Neural progenitor cell (in vitro differentiated cells): ENCODE measurements around the gene GAB3. TPM values are rescaled to one million over a fixed set of nuclear protein-coding genes. Genes with fewer than 3 reads are reported as not detected.

Experiments
- DNase-seq: peaks from one replicate; pipeline ENCODE4 v3.0.0-alpha.2; 2016; ENCODE audit warnings: low spot score
- H2AFZ ChIP-seq: fragments of 200-600 bp; sonication (generic); replicated peaks from 2 replicates; pipeline ENCODE4 v1.6.1; 2016; ENCODE audit warnings: antibody characterized with exemption
- H3F3A ChIP-seq: fragments of 200-600 bp; sonication (generic); 2 replicates; pipeline ENCODE4 v1.6.1; 2016; ENCODE audit warnings: antibody characterized with exemption, low read depth
- H3K27ac ChIP-seq: fragments of 200-600 bp; sonication (generic); 2 replicates; pipeline ENCODE4 v1.5.1; 2016; ENCODE audit warnings: mild to moderate bottlenecking
- H3K27me3 ChIP-seq: fragments of 200-600 bp; sonication (generic); 2 replicates; pipeline ENCODE4 v1.6.1; 2016; ENCODE audit warnings: mild to moderate bottlenecking, moderate library complexity
- H3K36me3 ChIP-seq: fragments of 200-600 bp; sonication (generic); 2 replicates; pipeline ENCODE4 v1.5.1; 2016
- H3K4me1 ChIP-seq: fragments of 200-600 bp; sonication (generic); 2 replicates; pipeline ENCODE4 v1.6.1; 2016; ENCODE audit warnings: mixed run types
- H3K4me2 ChIP-seq: fragments of 200-600 bp; sonication (generic); 2 replicates; pipeline ENCODE4 v1.6.1; 2016
- H3K4me3 ChIP-seq: fragments of 200-600 bp; sonication (generic); 2 replicates; pipeline ENCODE4 v1.5.1; 2016
- H3K79me2 ChIP-seq: fragments of 200-600 bp; sonication (generic); 2 replicates; pipeline ENCODE4 v1.6.1; 2016; ENCODE audit warnings: low read depth
- H3K9ac ChIP-seq: fragments of 200-600 bp; sonication (generic); 2 replicates; pipeline ENCODE4 v1.6.1; 2016
- H3K9me3 ChIP-seq: fragments of 200-600 bp; sonication (generic); 2 replicates; pipeline ENCODE4 v1.5.1; 2016; ENCODE audit warnings: low read depth
- H4K20me1 ChIP-seq: fragments of 200-600 bp; sonication (generic); 2 replicates; pipeline ENCODE4 v1.6.1; 2016; ENCODE audit warnings: low read depth
- H3K27ac Mint-ChIP-seq: 3 replicates; pipeline ENCODE4 v1.8.0; 2021; ENCODE audit warnings: mixed read lengths
- H3K27me3 Mint-ChIP-seq: 2 replicates; pipeline ENCODE4 v1.8.0; 2022; ENCODE audit warnings: low read depth, mild to moderate bottlenecking, inconsistent platforms, moderate library complexity, mixed read lengths; ENCODE audit not compliant: insufficient read depth
- H3K36me3 Mint-ChIP-seq: 3 replicates; pipeline ENCODE4 v1.8.0; 2021; ENCODE audit warnings: mixed read lengths
- H3K4me1 Mint-ChIP-seq: 3 replicates; pipeline ENCODE4 v1.8.0; 2021; ENCODE audit warnings: mixed read lengths
- H3K4me3 Mint-ChIP-seq: 3 replicates; pipeline ENCODE4 v1.8.0; 2021; ENCODE audit warnings: mild to moderate bottlenecking, moderate library complexity, mixed read lengths
- H3K9me3 Mint-ChIP-seq: 3 replicates; pipeline ENCODE4 v1.8.0; 2020; ENCODE audit warnings: mixed read lengths
- CTCF ChIP-seq: fragments of 200-600 bp; sonication (generic); IDR thresholded peaks from 2 replicates; pipeline ENCODE4 v1.5.1; 2017; ENCODE audit warnings: antibody characterized with exemption, mild to moderate bottlenecking
- EZH2 ChIP-seq: fragments of 200-600 bp; sonication (generic); IDR thresholded peaks from 2 replicates; pipeline ENCODE4 v1.6.1; 2017; ENCODE audit warnings: antibody characterized with exemption, mild to moderate bottlenecking, moderate library complexity
- EZH2phosphoT487 ChIP-seq: fragments of 200-600 bp; sonication (generic); IDR thresholded peaks from 2 replicates; pipeline ENCODE4 v1.6.1; 2017; ENCODE audit warnings: antibody characterized with exemption
- total RNA-seq: library from RNA; depleted of rRNA; stranded (reverse); fragments of >200 nt; gene quantifications from 2 replicates; pipeline ENCODE4 v1.2.3, GENCODE V29; 2015; ENCODE audit warnings: low replicate concordance

The GAB3 gene
- total RNA-seq, 1 donor from 2014 or later: not detected

GRCh38 chrX:154791467-154791866 is 40.6 kb upstream of the GAB3 start:
- Histone ChIP-seq H3K4me2 (no peak overlapping the region), H3F3A (no peaks in the 10 kb centered on the region), H4K20me1 (no peaks in the 10 kb centered on the region), H3K9me3 (peaks cover 5% of the 10 kb centered on the region), H3K4me1 (no peaks in the 10 kb centered on the region), H3K9ac (no peak overlapping the region), H3K79me2 (no peaks in the 10 kb centered on the region), H2AFZ (no peak overlapping the region), H3K4me3 (no peak overlapping the region), H3K36me3 (no peaks in the 10 kb centered on the region), H3K27me3 (peaks cover 32% of the 10 kb centered on the region), H3K27ac (no peak overlapping the region)
- DNase-seq: no peak
- TF ChIP-seq EZH2phosphoT487 (no peak), CTCF (no peak), EZH2 (no peak)
- peaks cover 11% of the 10 kb centered on the region for H3K27me3 Mint-ChIP-seq
- H3K4me3 Mint-ChIP-seq: no peak overlapping the region
- H3K27ac Mint-ChIP-seq: no peak overlapping the region
- no peaks in the 10 kb centered on the region for H3K4me1 Mint-ChIP-seq
- H3K9me3 Mint-ChIP-seq: peaks cover 10% of the 10 kb centered on the region
- peaks cover 8% of the 10 kb centered on the region for H3K36me3 Mint-ChIP-seq

- H3K4me2 ChIP-seq: no peak overlapping the region
- Mint-ChIP-seq H3K27me3 (peaks cover 4% of the 10 kb centered on the region), H3K27ac (no peak overlapping the region), H3K9me3 (peaks cover 13% of the 10 kb centered on the region), H3K36me3 (peaks cover 18% of the 10 kb centered on the region), H3K4me1 (no peaks in the 10 kb centered on the region), H3K4me3 (no peak overlapping the region)
- H3K9ac ChIP-seq: no peak overlapping the region
- no peaks in the 10 kb centered on the region for H3K27me3 ChIP-seq
- no peaks in the 10 kb centered on the region for H3K4me1 ChIP-seq
- no peak overlapping the region for H3K27ac ChIP-seq
- no peak for DNase-seq
- no peaks in the 10 kb centered on the region for H3K36me3 ChIP-seq
- no peak overlapping the region for H2AFZ ChIP-seq
- no peaks in the 10 kb centered on the region for H4K20me1 ChIP-seq
- H3K79me2 ChIP-seq: no peaks in the 10 kb centered on the region
- TF ChIP-seq CTCF: no peak
- TF ChIP-seq EZH2phosphoT487: no peak
- TF ChIP-seq EZH2: no peak
- no peak overlapping the region for H3K4me3 ChIP-seq
- no peaks in the 10 kb centered on the region for H3F3A ChIP-seq
- peaks cover 5% of the 10 kb centered on the region for H3K9me3 ChIP-seq
These were observed 34.8 kb upstream of the GAB3 start for GRCh38 chrX:154785716-154786115.

- Mint-ChIP-seq H3K9me3 (peaks cover 10% of the 10 kb centered on the region), H3K4me3 (no peak overlapping the region), H3K27ac (no peak overlapping the region), H3K36me3 (peaks cover 12% of the 10 kb centered on the region), H3K27me3 (peaks cover 4% of the 10 kb centered on the region), H3K4me1 (no peaks in the 10 kb centered on the region)
- Histone ChIP-seq H3F3A (no peaks in the 10 kb centered on the region), H3K9me3 (peaks cover 5% of the 10 kb centered on the region), H2AFZ (no peak overlapping the region), H3K9ac (no peak overlapping the region), H3K4me2 (no peak overlapping the region), H3K79me2 (no peaks in the 10 kb centered on the region), H3K27ac (no peak overlapping the region), H4K20me1 (no peaks in the 10 kb centered on the region), H3K27me3 (no peaks in the 10 kb centered on the region), H3K4me3 (no peak overlapping the region), H3K36me3 (no peaks in the 10 kb centered on the region), H3K4me1 (no peaks in the 10 kb centered on the region)
- no peak for TF ChIP-seq CTCF
- TF ChIP-seq EZH2phosphoT487: no peak
- no peak for TF ChIP-seq EZH2
- DNase-seq: no peak
These were observed 33.5 kb upstream of the GAB3 start for GRCh38 chrX:154784149-154784995.
